GM18951 (cell line): ENCODE measurements around the gene ARHGEF26.

Experiments
- POLR2A ChIP-seq: IDR thresholded peaks from 4 replicates; pipeline ENCODE4 v1.6.1; 2011; ENCODE audit warnings: mild to moderate bottlenecking; ENCODE audit not compliant: insufficient read length, insufficient read depth; ENCODE audit errors: extremely low read depth
- in situ Hi-C: fragments of 300-500 bp; cut with MboI; formaldehyde crosslinking; loops from one replicate; pipeline ENCODE4 v1.12.0; 2022; ENCODE audit warnings: low sequenced_read_pairs, mixed read lengths, inconsistent platforms; ENCODE audit not compliant: unreplicated experiment

The ARHGEF26 gene

GRCh38 chr3:154101250-154101649 is 19.9 kb upstream of the ARHGEF26 start:
- in situ Hi-C loops, result no loop called here
- no peak for TF ChIP-seq POLR2A

GRCh38 chr3:154102225-154102624 is 19.0 kb upstream of the ARHGEF26 start:
- no peak for TF ChIP-seq POLR2A
- in situ Hi-C loops, result no loop called here

GRCh38 chr3:154105218-154105975 is 15.8 kb upstream of the ARHGEF26 start:
- in situ Hi-C loops, result no loop called here
- no peak for TF ChIP-seq POLR2A

GRCh38 chr3:154111365-154111935 is 9.7 kb upstream of the ARHGEF26 start:
- no peak for TF ChIP-seq POLR2A
- in situ Hi-C loops, result no loop called here

GRCh38 chr3:154112146-154112852 is 8.9 kb upstream of the ARHGEF26 start:
- in situ Hi-C loops, result no loop called here
- no peak for TF ChIP-seq POLR2A

GRCh38 chr3:154113609-154114008 is 7.6 kb upstream of the ARHGEF26 start:
- TF ChIP-seq POLR2A, result no peak
- in situ Hi-C loops, result no loop called here

GRCh38 chr3:154115332-154115731 is 5.9 kb upstream of the ARHGEF26 start:
- no peak for TF ChIP-seq POLR2A
- in situ Hi-C loops, result no loop called here

- no peak for TF ChIP-seq POLR2A
- in situ Hi-C loops, result no loop called here
Observed at GRCh38 chr3:154119951-154120350, 1.2 kb upstream of the ARHGEF26 start.

GRCh38 chr3:154121701-154122551 is 736 bp downstream of the ARHGEF26 start:
- TF ChIP-seq POLR2A, result no peak
- in situ Hi-C loops, result no loop called here

GRCh38 chr3:154122552-154122911 is 1.3 kb downstream of the ARHGEF26 start:
- in situ Hi-C loops, result no loop called here
- no peak for TF ChIP-seq POLR2A

- no peak for TF ChIP-seq POLR2A
- in situ Hi-C loops, result no loop called here
Observed at GRCh38 chr3:154122912-154123559, 1.8 kb downstream of the ARHGEF26 start.

- in situ Hi-C loops, result no loop called here
- no peak for TF ChIP-seq POLR2A
Observed at GRCh38 chr3:154123906-154124305, 2.7 kb downstream of the ARHGEF26 start.

- TF ChIP-seq POLR2A, result no peak
- in situ Hi-C loops, result no loop called here
Observed at GRCh38 chr3:154125378-154126030, 4.3 kb downstream of the ARHGEF26 start.

- TF ChIP-seq POLR2A, result no peak
- in situ Hi-C loops, result no loop called here
Observed at GRCh38 chr3:154126651-154127050, 5.5 kb downstream of the ARHGEF26 start.
